GM13976 (cell line): Measurements from ENCODE around the gene AGAP1.
"Not testable (repeated sequence)": the region's sequence is repeated elsewhere in the genome, so short reads cannot be mapped to it uniquely, and the experiment has no call there.

Source experiments
- DNase-seq: peaks from one replicate; pipeline ENCODE4 v3.0.0; 2012; ENCODE audit warnings: low spot score
- in situ Hi-C: fragments of 300-500 bp; cut with MboI; formaldehyde crosslinking; loops from one replicate; pipeline ENCODE4 v1.12.0; 2022; ENCODE audit warnings: low sequenced_read_pairs, mixed read lengths, inconsistent platforms; ENCODE audit not compliant: unreplicated experiment
- TF ChIP-seq, protein P1 (sequence below): IDR thresholded peaks from 2 replicates; pipeline ENCODE4 v1.5.1; 2012; ENCODE audit warnings: borderline replicate concordance, mild to moderate bottlenecking; ENCODE audit not compliant: insufficient read depth; ENCODE audit errors: extremely low read depth, missing control alignments, control extremely low read depth

AGAP1 gene

DNA sequence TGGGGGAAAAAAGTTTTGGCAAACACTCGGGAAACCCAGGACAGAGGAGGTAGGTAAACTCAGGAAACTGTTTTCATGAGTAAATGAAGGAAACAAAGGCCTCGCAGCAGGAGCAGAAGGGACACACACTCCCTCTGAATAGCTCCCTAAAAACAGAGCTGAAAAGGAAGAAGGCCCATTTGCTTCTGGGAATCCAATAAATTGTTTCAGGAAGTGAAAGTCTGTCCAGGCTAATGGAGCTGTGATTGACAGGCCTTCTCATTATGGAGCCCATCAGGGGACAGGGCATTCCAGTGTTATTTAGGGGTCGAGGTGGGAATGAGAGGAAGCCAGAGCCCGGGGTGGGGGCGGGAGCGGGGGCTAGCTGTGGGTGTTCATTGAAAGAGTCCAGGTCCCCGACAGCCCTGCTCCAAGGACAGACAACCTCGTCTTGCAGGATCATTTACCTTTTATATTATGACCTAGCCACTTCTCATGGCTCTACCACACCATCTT, 593.2 kb downstream of the AGAP1 start:
- in situ Hi-C loops = no loop called here
- DNase-seq = no peak
- TF ChIP-seq, protein P1, sequence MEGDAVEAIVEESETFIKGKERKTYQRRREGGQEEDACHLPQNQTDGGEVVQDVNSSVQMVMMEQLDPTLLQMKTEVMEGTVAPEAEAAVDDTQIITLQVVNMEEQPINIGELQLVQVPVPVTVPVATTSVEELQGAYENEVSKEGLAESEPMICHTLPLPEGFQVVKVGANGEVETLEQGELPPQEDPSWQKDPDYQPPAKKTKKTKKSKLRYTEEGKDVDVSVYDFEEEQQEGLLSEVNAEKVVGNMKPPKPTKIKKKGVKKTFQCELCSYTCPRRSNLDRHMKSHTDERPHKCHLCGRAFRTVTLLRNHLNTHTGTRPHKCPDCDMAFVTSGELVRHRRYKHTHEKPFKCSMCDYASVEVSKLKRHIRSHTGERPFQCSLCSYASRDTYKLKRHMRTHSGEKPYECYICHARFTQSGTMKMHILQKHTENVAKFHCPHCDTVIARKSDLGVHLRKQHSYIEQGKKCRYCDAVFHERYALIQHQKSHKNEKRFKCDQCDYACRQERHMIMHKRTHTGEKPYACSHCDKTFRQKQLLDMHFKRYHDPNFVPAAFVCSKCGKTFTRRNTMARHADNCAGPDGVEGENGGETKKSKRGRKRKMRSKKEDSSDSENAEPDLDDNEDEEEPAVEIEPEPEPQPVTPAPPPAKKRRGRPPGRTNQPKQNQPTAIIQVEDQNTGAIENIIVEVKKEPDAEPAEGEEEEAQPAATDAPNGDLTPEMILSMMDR = no peak

DNA sequence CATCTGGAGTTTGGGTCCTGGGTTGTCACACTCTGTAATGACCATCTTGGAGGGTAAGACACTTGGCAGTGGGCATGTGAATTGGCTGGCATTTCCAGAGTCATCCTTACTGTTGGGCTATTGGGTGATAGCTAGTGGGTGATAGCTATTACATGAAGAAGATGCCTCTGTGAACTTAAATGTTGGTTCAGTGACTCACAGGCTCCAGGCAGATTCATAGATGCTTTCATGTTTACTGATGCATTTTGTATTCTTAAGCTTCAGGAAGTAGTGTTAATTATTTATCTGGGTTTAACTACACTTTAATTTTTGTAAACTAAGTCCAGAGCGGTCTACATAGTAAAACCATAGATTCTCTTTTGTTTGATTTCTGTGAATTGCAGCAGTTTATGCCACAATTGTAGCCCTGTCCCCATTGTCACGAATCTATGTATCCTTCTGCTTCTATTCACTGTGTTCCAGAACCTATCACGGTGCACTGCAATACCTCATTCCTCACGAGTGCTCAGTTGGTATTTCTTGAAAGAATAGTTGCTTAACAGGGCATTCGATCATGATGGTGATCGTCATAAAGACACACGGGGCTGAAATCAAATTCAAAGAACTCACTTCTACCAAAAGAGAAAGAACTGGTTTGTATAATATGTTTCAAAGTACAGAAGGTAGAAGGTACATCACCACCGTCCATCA, 594.7 kb downstream of the AGAP1 start:
- DNase-seq = no peak
- in situ Hi-C loops = no loop called here
- TF ChIP-seq, protein P1 = no peak

DNA sequence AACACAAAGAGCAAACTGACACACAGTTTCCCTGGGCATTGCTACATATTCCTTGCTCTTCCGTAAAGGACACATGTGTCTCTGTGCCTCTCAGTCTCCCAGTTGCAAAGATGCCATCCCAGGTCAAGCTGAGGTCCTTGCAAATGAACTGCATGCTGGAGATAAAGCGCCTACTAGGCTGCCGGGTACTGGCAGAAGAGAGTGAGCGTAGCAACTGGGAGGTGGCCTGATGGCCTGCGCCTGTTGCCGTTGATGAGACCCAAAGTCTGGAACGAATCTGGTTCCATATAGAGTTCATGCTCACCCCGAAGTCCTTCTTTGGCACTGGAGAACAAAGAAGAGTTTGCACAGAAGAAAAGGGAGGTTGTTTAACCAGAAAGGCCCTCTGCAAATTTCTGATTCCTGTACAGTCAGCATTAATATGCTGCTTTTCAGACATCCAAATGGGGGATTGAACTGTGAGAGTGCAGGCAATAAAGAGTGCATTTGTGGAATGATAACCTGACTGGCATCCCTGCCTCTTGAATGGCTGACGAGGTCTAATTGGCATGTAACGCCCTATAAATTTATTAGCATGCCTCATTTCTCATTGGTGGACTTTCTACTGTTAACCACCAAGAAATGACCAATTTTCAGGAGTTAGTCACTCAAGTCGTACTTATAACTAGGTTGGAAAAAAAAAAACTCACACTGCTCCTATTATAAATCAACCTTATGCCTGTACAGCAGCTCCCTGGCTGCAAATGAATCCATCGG, 595.6 kb downstream of the AGAP1 start:
- in situ Hi-C loops = no loop called here
- TF ChIP-seq, protein P1 = no peak
- no peak for DNase-seq

DNA sequence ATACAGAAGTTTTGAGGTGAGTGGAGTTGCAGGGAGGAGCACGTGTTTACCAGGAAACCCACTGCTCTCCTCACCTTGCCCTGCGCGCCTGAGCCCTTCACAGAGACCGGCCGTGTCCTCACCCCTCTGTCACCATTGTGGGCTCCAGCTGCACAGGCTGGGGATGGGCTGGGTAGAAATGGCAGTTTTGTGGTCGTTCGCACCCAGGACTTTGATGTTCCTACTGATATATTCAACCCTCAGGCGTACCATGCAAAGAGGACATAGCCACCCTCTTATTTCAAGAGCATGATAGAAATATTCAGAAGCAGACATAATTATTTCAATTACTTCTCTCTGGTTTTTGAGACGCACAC, 596.2 kb downstream of the AGAP1 start:
- DNase-seq = no peak
- in situ Hi-C loops = no loop called here
- TF ChIP-seq, protein P1 = no peak

DNA sequence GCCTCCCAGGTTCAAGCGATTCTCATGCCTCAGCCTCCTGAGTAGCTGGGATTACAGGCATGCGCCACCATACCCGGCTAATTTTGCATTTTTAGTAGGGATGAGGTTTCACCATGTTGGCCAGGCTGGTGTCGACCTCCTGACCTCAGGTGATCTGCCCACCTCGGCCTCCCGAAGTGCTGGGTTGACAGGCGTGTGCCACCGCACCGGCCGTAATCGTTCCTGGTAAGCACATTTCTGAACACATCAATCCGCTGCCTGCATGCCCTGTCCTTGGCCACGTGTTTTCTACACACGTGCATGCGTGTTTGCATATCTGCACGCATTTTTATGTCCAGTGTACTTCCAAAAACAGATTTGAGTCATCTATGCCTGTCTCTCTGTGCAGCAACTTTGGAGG, 597.0 kb downstream of the AGAP1 start:
- in situ Hi-C loops, DNase-seq: not testable (repeated sequence)

DNA sequence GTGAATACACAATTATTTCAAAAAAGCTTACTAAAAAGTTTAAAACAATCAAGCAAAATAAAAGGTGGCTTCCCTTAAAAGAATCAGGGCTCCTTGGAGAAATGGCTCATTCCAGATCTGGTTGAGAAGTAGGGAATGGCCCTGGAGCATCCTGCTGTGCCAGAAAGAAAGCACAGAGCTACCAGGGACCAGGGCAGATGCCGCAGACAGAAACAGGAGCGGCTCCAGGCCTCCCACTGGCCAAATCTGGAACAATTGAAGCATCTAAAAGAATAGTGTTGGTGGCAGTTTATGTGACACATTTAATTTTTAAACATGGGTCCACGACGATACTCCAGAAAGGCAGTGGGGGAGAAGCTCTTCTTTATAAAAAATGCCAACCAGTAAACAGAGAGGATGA, 598.9 kb downstream of the AGAP1 start:
- DNase-seq = no peak
- in situ Hi-C loops = no loop called here
- TF ChIP-seq, protein P1 = no peak

DNA sequence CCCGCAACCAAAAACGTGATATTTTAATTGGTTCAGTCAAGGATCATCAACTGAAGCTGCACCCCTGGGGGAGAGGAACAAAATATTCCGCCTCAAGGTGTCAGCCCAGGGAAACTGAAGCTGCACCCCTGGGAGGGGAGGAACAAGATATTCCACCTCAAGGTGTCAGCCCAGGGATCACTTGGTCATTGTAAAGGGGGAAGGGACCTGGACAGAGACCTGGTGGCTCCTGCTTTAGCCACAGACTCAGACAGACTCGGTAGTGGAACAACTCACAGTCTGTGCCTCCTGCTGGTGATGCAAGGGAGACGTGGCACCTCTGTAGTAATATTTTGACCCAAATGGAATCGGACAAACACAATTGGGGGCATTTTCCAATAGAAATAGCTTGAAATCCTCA, 599.3 kb downstream of the AGAP1 start:
- no peak for DNase-seq
- TF ChIP-seq, protein P1 = no peak
- in situ Hi-C loops = no loop called here
